Suppressor macrophage treated with lipopolysaccharide for 4 hours (primary cell): ENCODE results near the gene KCNQ1.

Experiments
- DNase-seq: peaks from one replicate; pipeline ENCODE4 v3.0.0-alpha.2; 2020

Gene KCNQ1

GRCh38 chr11:2728663-2729332 lies 284.0 kb downstream of the KCNQ1 start:
- DNase-seq = no peak

DNA sequence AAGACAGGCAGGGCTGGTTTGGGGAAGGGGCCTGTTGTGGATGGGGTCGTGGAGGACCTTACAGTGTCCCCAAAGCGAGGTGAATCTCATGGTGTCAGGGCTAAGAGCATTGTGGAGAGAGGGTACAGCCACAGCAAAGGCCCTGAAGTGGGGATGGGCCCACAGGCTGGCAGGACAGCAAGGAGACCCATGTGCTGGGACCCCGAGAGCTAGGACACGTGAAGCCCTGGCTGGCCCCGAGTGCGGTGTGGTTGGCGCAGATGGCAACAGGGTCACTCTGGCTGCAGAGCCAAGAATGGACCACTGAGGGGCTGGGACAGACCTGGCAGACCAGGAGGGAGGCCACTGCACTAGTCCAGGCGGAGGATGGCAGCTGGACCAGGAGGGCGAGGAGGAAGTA lies 285.0 kb downstream of the KCNQ1 start:
- DNase-seq = no peak

- no peak for DNase-seq
These were observed 285.7 kb downstream of the KCNQ1 start for GRCh38 chr11:2730272-2731129.

GRCh38 chr11:2731130-2732125 lies 286.6 kb downstream of the KCNQ1 start:
- DNase-seq = no peak

GRCh38 chr11:2732261-2732939 lies 287.6 kb downstream of the KCNQ1 start:
- no peak for DNase-seq

GRCh38 chr11:2732940-2733628 lies 288.3 kb downstream of the KCNQ1 start:
- DNase-seq = no peak

GRCh38 chr11:2734181-2735052 lies 289.6 kb downstream of the KCNQ1 start:
- DNase-seq = no peak

DNA sequence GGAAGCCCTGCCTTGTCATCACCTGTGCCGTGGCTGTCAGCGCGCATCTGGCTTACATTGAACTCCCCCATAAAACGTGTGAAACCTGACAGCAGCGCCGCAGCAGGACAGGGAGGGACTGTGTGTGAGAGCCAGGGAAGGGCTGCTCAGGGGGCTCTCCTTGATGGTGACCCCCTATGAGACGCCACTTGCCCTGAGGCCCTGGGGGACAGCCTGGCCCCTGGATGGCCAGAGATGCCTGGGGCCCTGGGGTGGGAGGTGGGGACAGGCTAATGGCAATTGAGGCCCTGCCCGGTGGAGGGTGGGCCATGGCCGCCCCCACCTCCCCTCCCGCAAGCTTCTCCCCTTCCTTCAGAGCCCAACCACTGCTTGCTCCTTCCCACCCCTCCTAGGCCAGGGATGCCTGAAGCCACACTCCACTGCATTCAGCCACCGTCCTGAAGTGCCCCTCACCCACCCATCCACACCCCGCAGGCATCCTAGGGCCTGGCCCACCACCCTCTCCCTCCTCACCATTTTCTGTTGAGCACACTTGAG lies 290.3 kb downstream of the KCNQ1 start:
- no peak for DNase-seq

GRCh38 chr11:2736577-2737225 lies 291.9 kb downstream of the KCNQ1 start:
- DNase-seq = no peak

DNA sequence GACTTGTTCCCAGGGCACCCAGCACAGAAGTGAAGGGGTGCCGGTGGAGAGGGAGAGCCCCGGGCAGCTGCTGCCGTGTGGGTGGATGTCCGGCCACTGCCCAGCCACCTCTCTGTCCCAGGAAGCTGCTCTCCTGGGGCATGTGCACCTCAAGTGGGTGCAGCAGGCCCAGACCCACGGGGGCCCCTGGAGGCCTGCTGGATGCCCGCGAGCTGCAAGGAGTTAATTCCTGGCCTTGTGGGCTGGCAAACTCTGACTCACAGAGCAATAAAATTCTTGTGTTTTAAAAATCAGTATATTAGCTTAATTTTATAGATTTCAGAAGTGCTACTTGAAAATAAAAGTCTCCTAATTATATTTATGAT lies 292.4 kb downstream of the KCNQ1 start:
- no peak for DNase-seq

DNA sequence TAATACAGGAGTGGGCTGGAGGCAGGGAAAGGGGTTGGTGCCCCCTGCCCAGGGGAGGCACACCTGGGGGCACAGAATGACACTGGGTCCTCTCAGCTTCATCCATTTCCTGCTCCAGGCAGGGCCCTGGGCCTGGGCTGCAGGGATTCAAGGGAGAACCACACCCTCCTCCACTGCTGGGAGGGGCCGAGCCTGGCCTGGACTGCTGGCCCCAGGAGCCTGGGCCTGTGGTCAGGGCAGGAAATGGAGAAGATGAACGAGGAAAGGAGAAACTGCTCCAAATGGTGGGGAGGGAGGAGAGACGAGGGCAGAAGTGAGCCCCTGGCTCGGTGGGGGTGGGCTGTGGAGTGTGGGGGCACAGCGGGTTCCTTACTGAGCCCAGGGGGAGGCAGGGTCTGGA lies 293.1 kb downstream of the KCNQ1 start:
- peak; percentile 10 for DNase-seq

GRCh38 chr11:2738551-2739431 lies 294.0 kb downstream of the KCNQ1 start:
- no peak for DNase-seq

- no peak for DNase-seq
These were observed 294.9 kb downstream of the KCNQ1 start for GRCh38 chr11:2739531-2740274.

DNA sequence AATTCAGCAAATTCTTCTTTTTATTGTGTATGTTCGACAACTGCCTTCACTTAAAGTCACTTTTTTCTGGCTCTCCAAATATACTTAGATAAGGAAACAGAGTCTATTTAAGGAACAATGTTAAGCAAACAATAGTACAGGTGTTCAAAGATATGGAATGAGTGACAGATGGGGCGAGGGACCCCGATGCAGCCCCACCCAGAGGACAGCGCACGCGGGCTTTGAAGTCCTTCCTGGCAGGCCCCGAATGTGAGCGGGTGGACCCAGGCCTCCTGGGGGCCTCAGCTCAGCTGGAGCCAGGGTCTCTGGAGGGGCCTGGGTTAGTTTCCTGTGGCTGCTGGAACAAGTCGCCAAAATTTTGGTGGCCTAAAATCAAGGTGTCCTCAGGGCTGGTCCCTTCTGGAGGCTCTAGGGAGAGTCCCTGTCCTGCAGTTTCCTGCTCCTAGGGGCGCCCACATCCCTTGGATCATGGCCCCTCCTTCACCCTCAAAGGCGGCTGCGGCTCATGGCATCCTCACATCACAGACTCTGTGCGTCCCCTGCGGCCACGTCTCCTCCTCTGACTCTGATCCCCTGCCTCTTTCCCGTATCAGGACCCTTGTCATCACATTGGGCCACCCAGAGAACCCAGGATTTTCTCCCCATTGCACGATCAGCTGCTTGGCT lies 295.6 kb downstream of the KCNQ1 start:
- DNase-seq = no peak

DNA sequence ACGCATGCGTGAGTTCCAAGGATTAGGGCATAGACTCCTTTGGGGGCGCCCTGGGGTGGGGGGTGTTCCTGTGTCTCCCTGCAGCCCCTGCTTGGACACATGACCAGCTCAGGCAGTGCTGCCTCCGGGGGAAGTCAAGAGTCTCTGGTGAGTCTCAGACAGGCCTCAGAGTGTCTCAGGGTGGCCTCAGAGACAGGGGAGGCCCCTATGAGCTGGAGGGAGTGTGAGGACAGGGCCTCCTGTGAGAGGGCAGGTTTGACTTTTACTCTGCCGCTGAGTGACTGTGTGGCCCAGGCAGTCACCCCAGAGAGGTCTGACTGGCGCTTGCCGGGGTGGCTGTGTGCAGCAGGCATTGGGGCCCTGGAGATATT lies 296.2 kb downstream of the KCNQ1 start:
- no peak for DNase-seq

DNA sequence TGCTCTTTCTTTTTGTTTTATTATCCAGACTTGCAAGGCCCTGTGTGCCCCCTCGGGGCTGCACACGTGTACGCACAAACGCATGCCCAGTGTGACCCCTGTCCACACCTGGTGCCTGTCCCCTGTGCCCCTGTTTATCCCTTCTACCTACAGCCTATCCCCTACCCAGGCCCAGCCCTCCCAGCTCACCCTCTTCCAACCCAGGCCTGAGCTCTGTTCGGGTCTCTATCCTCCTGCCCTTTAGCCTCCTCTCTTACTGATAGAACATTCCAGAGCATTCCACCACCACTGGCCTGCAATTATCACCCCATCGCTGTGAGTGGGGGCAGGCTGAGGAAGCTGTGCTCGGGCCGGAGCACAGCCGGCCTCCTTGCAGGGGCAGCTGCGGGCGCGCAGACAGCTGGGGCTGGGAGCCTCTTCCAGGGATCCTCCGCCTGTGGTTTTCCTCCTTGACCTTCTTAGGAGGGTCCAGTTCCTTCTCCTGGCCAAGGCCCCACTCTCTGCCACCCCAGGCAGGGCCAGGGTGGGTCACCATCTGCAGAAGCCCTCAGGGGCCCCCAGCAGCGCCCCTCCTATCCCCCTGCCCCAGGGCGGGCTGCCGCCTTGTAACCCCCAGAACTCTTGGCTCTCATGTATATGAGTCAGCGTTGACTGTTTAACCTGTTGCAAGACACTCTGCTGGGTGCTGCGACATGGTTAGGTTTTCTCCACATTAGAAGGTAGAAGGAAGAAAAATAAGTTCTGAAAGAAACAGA lies 296.7 kb downstream of the KCNQ1 start:
- peak; percentile 8 for DNase-seq

- no peak for DNase-seq
These were observed 297.4 kb downstream of the KCNQ1 start for GRCh38 chr11:2742201-2742600.
